Body of pancreas (tissue), 4 donors: ENCODE measurements around the gene PABPN1L. TPM values are rescaled to one million over a fixed set of nuclear protein-coding genes. Genes with fewer than 3 reads are reported as not detected.

ENCODE experiments used
- ATAC-seq: fragments of 150-250 bp; one replicate; pipeline ENCODE4 v1.9.1; 2016
- DNase-seq, 4 donors: peaks; one replicate each; pipeline ENCODE4 v3.0.0-alpha.2; 2019
- H3K27ac ChIP-seq, 4 donors: fragments of 200-600 bp; sonication (generic); 1 replicate in 3 of 4; 2 replicates in 1 of 4; pipeline versions ENCODE4 v1.5.1 to v1.6.1; 2016 to 2019; ENCODE audit warnings: mild to moderate bottlenecking in 1 of 4, mixed read lengths in 1 of 4, moderate library complexity in 1 of 4
- H3K27me3 ChIP-seq, 2 donors: fragments of 200-600 bp; sonication (generic); one replicate each; pipeline ENCODE4 v1.6.0; 2016; ENCODE audit warnings: mild to moderate bottlenecking in 1 of 2
- H3K36me3 ChIP-seq, 2 donors: fragments of 200-600 bp; sonication (generic); replicated peaks in 1 of 2; 2 replicates each; pipeline ENCODE4 v1.5.1; 2016; ENCODE audit warnings: low read depth in 2 of 2; ENCODE audit not compliant: insufficient read depth in 1 of 2
- H3K4me1 ChIP-seq: fragments of 200-600 bp; sonication (generic); one replicate; pipeline ENCODE4 v1.6.0; 2016
- H3K4me3 ChIP-seq, 2 donors: fragments of 200-600 bp; sonication (generic); 1 replicate in 1 of 2; 2 replicates in 1 of 2; pipeline ENCODE4 v1.5.1; 2016 to 2019
- H3K9me3 ChIP-seq, 3 donors: fragments of 200-600 bp; sonication (generic); 1 replicate in 2 of 3; 2 replicates in 1 of 3; pipeline ENCODE4 v1.5.1; 2016
- CTCF ChIP-seq, 7 experiments: fragments of 450-650 bp in 4 of 7; fragments of 200-600 bp in 3 of 7; sonication (generic) in 3 of 7; IDR thresholded peaks; one replicate each; pipeline ENCODE4 v1.5.1; 2016 to 2019; ENCODE audit warnings: antibody characterized with exemption in 7 of 7
- POLR2A ChIP-seq, 3 donors: fragments of 450-650 bp; IDR thresholded peaks; one replicate each; pipeline ENCODE4 v1.6.1; 2016; ENCODE audit warnings: antibody characterized with exemption in 3 of 3, mild to moderate bottlenecking in 2 of 3
- WGBS, 2 donors: methylation state at CpG; one replicate each; pipeline ENCODE4 v1.1.5; 2017; 5-methylcytosine and 5-hydroxymethylcytosine counted together
- intact Hi-C: fragments of 100-400 bp; cut with DNase I; formaldehyde crosslinking; loops from one replicate; pipeline ENCODE4 v1.15.1; 2023
- total RNA-seq, 2 donors: library from RNA; depleted of rRNA; stranded (reverse); fragments of >200 nt; gene quantifications; one replicate each; pipeline ENCODE4 v1.1.0, GENCODE V29; 2016

Gene PABPN1L
- total RNA-seq, 2 donors from 2014 or later = not detected

- DNase-seq = no peak
- Histone ChIP-seq H3K4me3 (no peak overlapping the region), H3K27ac (no peak overlapping the region), H3K9me3 (no peaks in the 10 kb centered on the region), H3K27me3 (no peaks in the 10 kb centered on the region), H3K4me1 (no peaks in the 10 kb centered on the region), H3K36me3 (no peaks in the 10 kb centered on the region)
- intact Hi-C loops = no loop called here
- WGBS, 2 donors = 87 to 92% methylated on average over 11 to 22 of the region's 24 CpGs
- ATAC-seq = no peak
- TF ChIP-seq CTCF (IDR thresholded peaks at IDR 0.05) (no peak), POLR2A (IDR thresholded peaks at IDR 0.05) (no peak)
Measured at GRCh38 chr16:88839745-88840599, 26.5 kb downstream of the PABPN1L start.

GRCh38 chr16:88839026-88839529 lies 27.4 kb downstream of the PABPN1L start:
- Histone ChIP-seq H3K36me3 (no peaks in the 10 kb centered on the region), H3K27ac (no peak overlapping the region), H3K9me3 (no peaks in the 10 kb centered on the region), H3K4me3 (no peak overlapping the region), H3K27me3 (no peaks in the 10 kb centered on the region), H3K4me1 (no peaks in the 10 kb centered on the region)
- DNase-seq = no peak
- TF ChIP-seq CTCF (IDR thresholded peaks at IDR 0.05) (no peak), POLR2A (IDR thresholded peaks at IDR 0.05) (no peak)
- intact Hi-C loops = no loop called here
- no peak for ATAC-seq
- 94% methylated on average over 31 to 39 of the region's 39 CpGs for WGBS, 2 donors

GRCh38 chr16:88838566-88838965 lies 27.9 kb downstream of the PABPN1L start:
- Histone ChIP-seq H3K9me3 (no peaks in the 10 kb centered on the region), H3K36me3 (no peaks in the 10 kb centered on the region)
- ATAC-seq = no peak

GRCh38 chr16:88837806-88838205 lies 28.7 kb downstream of the PABPN1L start:
- no peak for ATAC-seq
- Histone ChIP-seq H3K4me1 (no peaks in the 10 kb centered on the region), H3K4me3 (no peak overlapping the region), H3K27me3 (no peaks in the 10 kb centered on the region), H3K36me3 (no peaks in the 10 kb centered on the region), H3K27ac (no peak overlapping the region), H3K9me3 (no peaks in the 10 kb centered on the region)
- TF ChIP-seq CTCF (IDR thresholded peaks at IDR 0.05) (no peak), POLR2A (IDR thresholded peaks at IDR 0.05) (no peak)
- intact Hi-C loops = no loop called here
- DNase-seq = no peak
- 80 to 93% methylated on average over 5 to 20 of the region's 20 CpGs for WGBS, 2 donors

More at GRCh38 chr16:88838566-88838965, 27.9 kb downstream of the PABPN1L start:
- H3K4me3 ChIP-seq = no peak overlapping the region
- no peak for DNase-seq
- H3K27me3 ChIP-seq = no peaks in the 10 kb centered on the region
- H3K4me1 ChIP-seq = no peaks in the 10 kb centered on the region
- WGBS, 2 donors = 86 to 92% methylated on average over 13 to 19 of the region's 19 CpGs
- TF ChIP-seq CTCF (IDR thresholded peaks at IDR 0.05) (no peak), POLR2A (IDR thresholded peaks at IDR 0.05) (no peak)
- intact Hi-C loops = no loop called here
- H3K27ac ChIP-seq = no peak overlapping the region
